Peyer's patch (tissue), 4 donors: ENCODE data around the gene RNU11. TPM values are rescaled to one million over a fixed set of nuclear protein-coding genes. Genes with fewer than 3 reads are reported as not detected.
"Not testable (repeated sequence)": the region's sequence is repeated elsewhere in the genome, so short reads cannot be mapped to it uniquely, and the experiment has no call there.

ENCODE experiments used
- DNase-seq, 3 donors: peaks; one replicate each; pipeline ENCODE4 v3.0.0-alpha.2; 2017 to 2019
- H3K27ac ChIP-seq, 4 donors: fragments of 200-600 bp; sonication (generic); one replicate each; pipeline ENCODE4 v1.5.1; 2016 to 2019
- H3K27me3 ChIP-seq, 2 donors: fragments of 200-600 bp; sonication (generic); one replicate each; pipeline ENCODE4 v1.5.1; 2019
- H3K36me3 ChIP-seq, 3 donors: fragments of 200-600 bp; sonication (generic); one replicate each; pipeline ENCODE4 v1.5.1; 2016 to 2019
- H3K4me1 ChIP-seq, 4 donors: fragments of 200-600 bp; sonication (generic); one replicate each; pipeline ENCODE4 v1.5.1; 2016 to 2019
- H3K4me3 ChIP-seq, 4 donors: fragments of 200-600 bp; sonication (generic); 1 replicate in 3 of 4; 2 replicates in 1 of 4; pipeline ENCODE4 v1.5.1; 2016 to 2019; ENCODE audit warnings: mild to moderate bottlenecking in 1 of 4
- H3K9me3 ChIP-seq, 4 donors: fragments of 200-600 bp; sonication (generic); one replicate each; pipeline ENCODE4 v1.5.1; 2016 to 2019; ENCODE audit warnings: mild to moderate bottlenecking in 1 of 4
- CTCF ChIP-seq, 6 experiments: fragments of 450-650 bp in 4 of 6; fragments of 200-600 bp in 2 of 6; sonication (generic) in 1 of 6; IDR thresholded peaks; one replicate each; pipeline ENCODE4 v1.5.1; 2017 to 2019; ENCODE audit warnings: antibody characterized with exemption in 6 of 6, mild to moderate bottlenecking in 3 of 6, moderate library complexity in 1 of 6
- POLR2A ChIP-seq, 2 donors: fragments of 450-650 bp; IDR thresholded peaks; one replicate each; pipeline ENCODE4 v1.5.1; 2017; ENCODE audit warnings: antibody characterized with exemption in 2 of 2, mild to moderate bottlenecking in 2 of 2, moderate library complexity in 2 of 2
- total RNA-seq, 4 donors: library from RNA; depleted of rRNA; stranded (reverse); fragments of >200 nt; gene quantifications; one replicate each; pipeline ENCODE4 v1.1.0, GENCODE V29; 2016

Gene RNU11
- total RNA-seq, 4 donors from 2014 or later = not detected

GRCh38 chr1:28642847-28643635 is 5.4 kb upstream of the RNU11 start, which contains the start of gene TAF12:
Gene TAF12, minus strand, starts transcription at chr1:28643067. Its CDS starts 20,986 bp downstream, at chr1:28622081.
- peak; percentile 98 to 99 for TF ChIP-seq POLR2A (IDR thresholded peaks at IDR 0.05)
- peak; percentile 40 to 63 (median 48) for TF ChIP-seq CTCF (IDR thresholded peaks at IDR 0.05)
- Histone ChIP-seq H3K4me3 (peak within 1 kb of the TSS; percentile 61 to 79 (median 70)), H3K9me3 (no peaks in the 10 kb centered on the region), H3K36me3 (no peaks in the 10 kb centered on the region), H3K4me1 (peaks cover 0 to 35% (median 6%) of the 10 kb centered on the region in 4 donors), H3K27me3 (no peaks in the 10 kb centered on the region), H3K27ac (peak within 1 kb of the TSS; percentile 86 to 95 (median 92))
- peak; percentile 88 to 97 (median 96) for DNase-seq

GRCh38 chr1:28644494-28644893 is 3.9 kb upstream of the RNU11 start:
- Histone ChIP-seq H3K27ac (peak overlapping the region; percentile 86 to 95 (median 92)), H3K36me3 (no peaks in the 10 kb centered on the region), H3K27me3 (no peaks in the 10 kb centered on the region), H3K4me3 (peak overlapping the region in 1 of 4 donors; percentile 79), H3K9me3 (no peaks in the 10 kb centered on the region), H3K4me1 (peaks cover 0 to 43% (median 6%) of the 10 kb centered on the region in 4 donors)
- TF ChIP-seq POLR2A (IDR thresholded peaks at IDR 0.05) (no peak), CTCF (IDR thresholded peaks at IDR 0.05) (no peak)
- DNase-seq = no peak

GRCh38 chr1:28645406-28645805 is 3.0 kb upstream of the RNU11 start:
- not testable (repeated sequence) for H3K9me3 ChIP-seq, DNase-seq, H3K27me3 ChIP-seq, H3K27ac ChIP-seq, H3K4me3 ChIP-seq, H3K36me3 ChIP-seq
- H3K4me1 ChIP-seq = peaks cover 0 to 42% (median 6%) of the 10 kb centered on the region in 4 donors

GRCh38 chr1:28646040-28646439 is 2.4 kb upstream of the RNU11 start:
- Histone ChIP-seq H3K4me3 (no peak overlapping the region), H3K4me1 (peaks cover 0 to 36% (median 6%) of the 10 kb centered on the region in 4 donors), H3K36me3 (no peaks in the 10 kb centered on the region), H3K27me3 (no peaks in the 10 kb centered on the region), H3K27ac (no peak overlapping the region), H3K9me3 (no peaks in the 10 kb centered on the region)
- DNase-seq = no peak
- no peak for TF ChIP-seq POLR2A (IDR thresholded peaks at IDR 0.05)
- no peak for TF ChIP-seq CTCF (IDR thresholded peaks at IDR 0.05)

- TF ChIP-seq CTCF (IDR thresholded peaks at IDR 0.05) (no peak), POLR2A (IDR thresholded peaks at IDR 0.05) (no peak)
Measured at GRCh38 chr1:28648008-28648473, 359 bp upstream of the RNU11 start.

GRCh38 chr1:28653063-28653462 is 4.7 kb downstream of the RNU11 start:
- not testable (repeated sequence) for H3K36me3 ChIP-seq, H3K4me3 ChIP-seq, H3K9me3 ChIP-seq, DNase-seq, H3K27ac ChIP-seq, H3K27me3 ChIP-seq
- H3K4me1 ChIP-seq = peaks cover 0 to 15% (median 0%) of the 10 kb centered on the region in 4 donors

More at GRCh38 chr1:28648008-28648473, 359 bp upstream of the RNU11 start:
- H3K9me3 ChIP-seq = no peaks in the 10 kb centered on the region
- no peaks in the 10 kb centered on the region for H3K27me3 ChIP-seq
- no peaks in the 10 kb centered on the region for H3K36me3 ChIP-seq
- peaks cover 0 to 27% (median 6%) of the 10 kb centered on the region in 4 donors for H3K4me1 ChIP-seq
- peak; percentile 86 to 96 (median 93) for DNase-seq
- peak overlapping the region; percentile 27 to 66 (median 40) for H3K4me3 ChIP-seq
- peak overlapping the region; percentile 80 to 96 (median 93) for H3K27ac ChIP-seq
